ENCODE data around the gene STAU1. TPM values are rescaled to one million over a fixed set of nuclear protein-coding genes. Genes with fewer than 3 reads are reported as not detected.

STAU1 gene
- polyA plus RNA-seq, 1 of the 3 experiments (the other 2 are of a cell fraction) = 48.2 TPM

DNA sequence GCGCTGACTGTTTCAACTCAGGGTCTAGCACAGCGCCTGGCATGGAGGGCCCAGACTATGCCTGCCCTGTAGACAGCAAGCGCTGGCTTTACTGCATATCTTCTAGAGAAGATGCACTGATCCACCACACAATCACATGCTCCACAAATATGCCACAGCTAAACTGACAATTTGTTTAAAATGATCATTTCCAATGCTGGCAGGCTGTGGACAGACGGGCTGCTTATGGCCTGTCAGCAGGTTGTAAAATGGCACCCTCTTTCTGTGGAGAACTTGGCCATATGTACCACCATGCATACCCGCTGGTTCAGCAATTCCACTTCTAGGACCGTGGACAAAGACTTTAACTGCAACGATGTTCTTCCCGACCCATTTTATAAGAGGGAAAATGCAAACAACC lies 40.8 kb downstream of the STAU1 start (continued):
- TF ChIP-seq, protein P1, sequence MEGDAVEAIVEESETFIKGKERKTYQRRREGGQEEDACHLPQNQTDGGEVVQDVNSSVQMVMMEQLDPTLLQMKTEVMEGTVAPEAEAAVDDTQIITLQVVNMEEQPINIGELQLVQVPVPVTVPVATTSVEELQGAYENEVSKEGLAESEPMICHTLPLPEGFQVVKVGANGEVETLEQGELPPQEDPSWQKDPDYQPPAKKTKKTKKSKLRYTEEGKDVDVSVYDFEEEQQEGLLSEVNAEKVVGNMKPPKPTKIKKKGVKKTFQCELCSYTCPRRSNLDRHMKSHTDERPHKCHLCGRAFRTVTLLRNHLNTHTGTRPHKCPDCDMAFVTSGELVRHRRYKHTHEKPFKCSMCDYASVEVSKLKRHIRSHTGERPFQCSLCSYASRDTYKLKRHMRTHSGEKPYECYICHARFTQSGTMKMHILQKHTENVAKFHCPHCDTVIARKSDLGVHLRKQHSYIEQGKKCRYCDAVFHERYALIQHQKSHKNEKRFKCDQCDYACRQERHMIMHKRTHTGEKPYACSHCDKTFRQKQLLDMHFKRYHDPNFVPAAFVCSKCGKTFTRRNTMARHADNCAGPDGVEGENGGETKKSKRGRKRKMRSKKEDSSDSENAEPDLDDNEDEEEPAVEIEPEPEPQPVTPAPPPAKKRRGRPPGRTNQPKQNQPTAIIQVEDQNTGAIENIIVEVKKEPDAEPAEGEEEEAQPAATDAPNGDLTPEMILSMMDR (IDR thresholded peaks at IDR 0.05) = no peak
- TF ChIP-seq NFIC (IDR thresholded peaks at IDR 0.05; ENCODE audit: borderline replicate concordance) = no peak

DNA sequence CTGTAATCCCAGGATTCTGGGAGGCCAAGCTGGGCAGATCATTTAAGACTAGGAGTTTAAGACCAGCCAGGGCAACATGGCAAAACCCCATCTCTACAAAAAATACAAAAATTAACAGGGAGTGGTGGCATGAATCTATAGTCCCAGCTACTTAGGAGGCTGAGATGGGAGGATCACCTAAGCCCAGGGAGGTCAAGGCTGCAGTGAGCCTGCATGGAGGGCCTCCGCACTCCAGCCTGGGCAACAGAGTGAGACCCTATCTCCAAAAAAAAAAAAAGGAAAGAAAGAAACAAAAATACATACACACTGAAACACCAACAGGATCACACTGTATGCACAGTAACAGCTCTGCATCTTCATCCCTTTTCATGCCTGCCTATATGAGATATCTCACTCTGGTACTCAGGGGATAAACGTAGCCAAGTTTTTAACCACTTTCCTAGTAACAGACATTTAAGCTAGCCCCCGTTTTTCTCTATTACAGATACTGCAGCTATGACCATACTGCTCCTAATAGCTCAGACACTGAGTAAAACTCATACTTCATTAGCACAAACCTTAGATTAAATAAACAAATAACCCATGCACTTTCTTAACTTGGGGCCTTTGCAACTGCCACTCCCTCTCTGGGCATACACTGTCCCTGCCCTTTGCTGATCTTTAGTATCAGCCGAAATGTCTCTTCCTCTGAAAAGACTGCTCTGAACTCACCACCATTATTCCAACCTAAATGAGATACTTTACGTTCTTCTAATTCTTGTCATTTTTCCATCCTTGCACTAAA lies 41.5 kb downstream of the STAU1 start:
- no peaks in the 10 kb centered on the region for H3K4me1 ChIP-seq (ENCODE audit: control insufficient read depth in 1 of 2, insufficient read depth in 2 of 2, low read depth in 1 of 2, low read length in 1 of 2)
- H4K20me1 ChIP-seq (ENCODE audit: insufficient read depth) = no peaks in the 10 kb centered on the region; the same call in 1 of the 2 replicates
- no peak overlapping the region for H3K9ac ChIP-seq
- no peaks in the 10 kb centered on the region for H3K27me3 ChIP-seq (ENCODE audit: insufficient read depth)
- no peak for DNase-seq
- ChIA-PET CTCF (interaction anchor here (0.9 to 1.3 kb wide), 3 partner anchors 14 to 70 kb away, joined by 3 to 6 read pairs (median 4); no protein-coding TSS in a partner anchor), POLR2A (no interaction called here)
- no peak overlapping the region for H3K4me2 ChIP-seq
- no peak overlapping the region for H3K27ac ChIP-seq (ENCODE audit: low read depth in 2 of 2, low read length in 1 of 2)
- H3K4me3 ChIP-seq (ENCODE audit: low read depth in 2 of 2, low read length in 1 of 2) = no peak overlapping the region
- TF ChIP-seq, protein P1 (IDR thresholded peaks at IDR 0.05) = no peak
- no peak for TF ChIP-seq POLR2AphosphoS5 (IDR thresholded peaks at IDR 0.05; ENCODE audit: low read depth, low read length)
- no peak for TF ChIP-seq JUND (IDR thresholded peaks at IDR 0.05)
- TF ChIP-seq, protein P2, sequence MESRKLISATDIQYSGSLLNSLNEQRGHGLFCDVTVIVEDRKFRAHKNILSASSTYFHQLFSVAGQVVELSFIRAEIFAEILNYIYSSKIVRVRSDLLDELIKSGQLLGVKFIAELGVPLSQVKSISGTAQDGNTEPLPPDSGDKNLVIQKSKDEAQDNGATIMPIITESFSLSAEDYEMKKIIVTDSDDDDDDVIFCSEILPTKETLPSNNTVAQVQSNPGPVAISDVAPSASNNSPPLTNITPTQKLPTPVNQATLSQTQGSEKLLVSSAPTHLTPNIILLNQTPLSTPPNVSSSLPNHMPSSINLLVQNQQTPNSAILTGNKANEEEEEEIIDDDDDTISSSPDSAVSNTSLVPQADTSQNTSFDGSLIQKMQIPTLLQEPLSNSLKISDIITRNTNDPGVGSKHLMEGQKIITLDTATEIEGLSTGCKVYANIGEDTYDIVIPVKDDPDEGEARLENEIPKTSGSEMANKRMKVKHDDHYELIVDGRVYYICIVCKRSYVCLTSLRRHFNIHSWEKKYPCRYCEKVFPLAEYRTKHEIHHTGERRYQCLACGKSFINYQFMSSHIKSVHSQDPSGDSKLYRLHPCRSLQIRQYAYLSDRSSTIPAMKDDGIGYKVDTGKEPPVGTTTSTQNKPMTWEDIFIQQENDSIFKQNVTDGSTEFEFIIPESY (IDR thresholded peaks at IDR 0.05; ENCODE audit: borderline replicate concordance, low read depth) = no peak
- TF ChIP-seq MEF2A (IDR thresholded peaks at IDR 0.05; ENCODE audit: borderline replicate concordance, low read depth) = no peak
- TF ChIP-seq, protein P3, sequence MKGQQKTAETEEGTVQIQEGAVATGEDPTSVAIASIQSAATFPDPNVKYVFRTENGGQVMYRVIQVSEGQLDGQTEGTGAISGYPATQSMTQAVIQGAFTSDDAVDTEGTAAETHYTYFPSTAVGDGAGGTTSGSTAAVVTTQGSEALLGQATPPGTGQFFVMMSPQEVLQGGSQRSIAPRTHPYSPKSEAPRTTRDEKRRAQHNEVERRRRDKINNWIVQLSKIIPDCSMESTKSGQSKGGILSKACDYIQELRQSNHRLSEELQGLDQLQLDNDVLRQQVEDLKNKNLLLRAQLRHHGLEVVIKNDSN (IDR thresholded peaks at IDR 0.05; ENCODE audit: borderline replicate concordance, low read depth) = no peak
- TF ChIP-seq RCOR1 (IDR thresholded peaks at IDR 0.05; ENCODE audit: low read length) = no peak
- no peak for TF ChIP-seq TCF12 (IDR thresholded peaks at IDR 0.05)
- TF ChIP-seq FOXM1 (IDR thresholded peaks at IDR 0.05; ENCODE audit: low read depth) = no peak
- TF ChIP-seq, protein P4, sequence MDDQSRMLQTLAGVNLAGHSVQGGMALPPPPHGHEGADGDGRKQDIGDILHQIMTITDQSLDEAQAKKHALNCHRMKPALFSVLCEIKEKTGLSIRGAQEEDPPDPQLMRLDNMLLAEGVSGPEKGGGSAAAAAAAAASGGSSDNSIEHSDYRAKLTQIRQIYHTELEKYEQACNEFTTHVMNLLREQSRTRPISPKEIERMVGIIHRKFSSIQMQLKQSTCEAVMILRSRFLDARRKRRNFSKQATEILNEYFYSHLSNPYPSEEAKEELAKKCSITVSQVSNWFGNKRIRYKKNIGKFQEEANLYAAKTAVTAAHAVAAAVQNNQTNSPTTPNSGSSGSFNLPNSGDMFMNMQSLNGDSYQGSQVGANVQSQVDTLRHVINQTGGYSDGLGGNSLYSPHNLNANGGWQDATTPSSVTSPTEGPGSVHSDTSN (IDR thresholded peaks at IDR 0.05) = no peak
- TF ChIP-seq YY1 (IDR thresholded peaks at IDR 0.05; ENCODE audit: low read depth) = no peak
- TF ChIP-seq GABPA (IDR thresholded peaks at IDR 0.05; ENCODE audit: low read depth) = no peak
- no peak for TF ChIP-seq SMC3 (IDR thresholded peaks at IDR 0.05; ENCODE audit: low read depth, low read length)
- TF ChIP-seq NRF1 (IDR thresholded peaks at IDR 0.05; ENCODE audit: low read depth, low read length) = no peak
- no peak for TF ChIP-seq EP300 (IDR thresholded peaks at IDR 0.05; ENCODE audit: borderline replicate concordance in 1 of 2, low read depth in 1 of 2, low read length in 1 of 2)
- H3K9me3 ChIP-seq = no peaks in the 10 kb centered on the region
- peaks cover 49 to 59% of the 10 kb centered on the region in 2 experiments for H3K36me3 ChIP-seq (replicated peaks in 1 of 2; ENCODE audit: control insufficient read depth in 1 of 2, insufficient read depth in 2 of 2, low read length in 1 of 2)
- H3K79me2 ChIP-seq (ENCODE audit: insufficient read depth) = peaks cover 55% of the 10 kb centered on the region
- H3F3A ChIP-seq (replicated peaks; ENCODE audit: insufficient read depth) = peaks cover 5% of the 10 kb centered on the region
- no peak overlapping the region for H2AFZ ChIP-seq (ENCODE audit: low read depth)
- WGBS (ENCODE audit: low lambda C conversion rate) = 97% methylated on average over 5 of the region's 5 CpGs
- no peaks in the 10 kb centered on the region for H3K9me2 ChIP-seq
